NCI-H69 (cell line): ENCODE results near the gene TP53TG3E.
"Not testable (repeated sequence)": the region's sequence is repeated elsewhere in the genome, so short reads cannot be mapped to it uniquely, and the experiment has no call there.

Experiments used
- DNase-seq: peaks from one replicate; lab custom pipeline; 2025; lab: John Stamatoyannopoulos, UW

TP53TG3E gene, protein sequence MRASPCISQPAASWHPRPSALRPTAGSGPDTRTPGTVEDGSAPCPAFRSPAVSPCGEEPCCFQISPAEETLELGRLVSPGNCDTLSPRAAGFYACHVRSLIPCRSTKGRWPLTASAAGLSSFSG

DNA sequence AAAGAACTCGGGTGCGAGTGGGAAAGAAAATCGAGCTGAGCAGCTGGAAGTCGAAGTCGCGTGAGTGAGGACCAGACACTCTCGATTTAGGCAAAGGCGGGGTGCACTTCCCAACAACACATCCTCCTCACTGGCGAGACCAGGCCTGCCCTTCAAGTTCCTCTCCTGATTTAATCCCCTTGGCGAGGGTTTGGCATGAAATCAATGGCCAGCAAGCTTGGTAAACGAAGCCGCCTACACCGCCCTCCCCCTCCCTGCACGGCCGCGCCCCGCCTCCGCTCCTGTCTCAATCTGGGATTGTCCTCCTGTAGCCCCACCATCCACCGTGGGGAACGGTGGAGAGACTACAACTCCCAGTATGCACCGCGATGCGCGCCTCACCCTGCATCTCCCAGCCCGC, at the start of gene TP53TG3E:
Gene TP53TG3E, plus strand, starts transcription at position 301 of the 400 bp plus-strand sequence. Its CDS starts 68 bp downstream, at position 369.
- DNase-seq = not testable (repeated sequence)

DNA sequence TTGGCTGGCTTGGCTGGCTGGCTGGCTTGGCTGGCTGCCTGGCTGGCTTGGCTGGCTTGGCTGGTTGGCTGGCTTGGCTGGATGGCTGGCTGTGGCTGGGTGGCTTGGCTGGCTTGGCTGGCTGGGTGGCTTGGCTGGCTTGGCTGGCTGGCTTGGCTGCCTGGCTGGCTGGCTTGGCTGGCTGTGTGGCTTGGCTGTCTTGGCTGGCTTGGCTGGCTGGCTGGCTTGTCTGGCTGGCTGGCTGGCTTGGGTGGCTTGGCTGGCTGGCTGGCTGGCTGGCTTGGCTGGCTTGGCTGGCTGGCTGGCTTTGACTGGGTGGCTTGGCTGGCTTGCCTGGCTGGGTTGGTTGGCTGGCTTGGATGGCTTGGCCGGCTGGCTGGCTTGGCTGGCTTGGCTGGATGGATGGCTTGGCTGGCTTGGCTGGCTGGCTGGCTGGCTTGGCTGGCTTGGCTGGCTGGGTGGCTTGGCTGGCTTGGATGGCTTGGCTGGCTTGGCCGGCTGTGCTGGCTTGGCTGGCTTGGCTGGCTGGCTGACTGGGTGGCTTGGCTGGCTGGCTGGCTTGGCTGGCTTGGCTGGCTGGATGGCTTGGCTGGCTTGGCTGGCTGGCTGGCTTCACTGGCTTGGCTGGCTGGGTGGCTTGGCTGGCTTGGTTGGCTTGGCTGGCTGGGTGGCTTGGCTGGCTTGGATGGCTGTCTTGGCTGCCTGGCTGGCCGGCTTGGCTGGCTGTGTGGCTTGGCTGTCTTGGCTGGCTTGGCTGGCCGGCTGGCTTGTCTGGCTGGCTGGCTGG, 32.3 kb downstream of the TP53TG3E start:
- DNase-seq = not testable (repeated sequence)

DNA sequence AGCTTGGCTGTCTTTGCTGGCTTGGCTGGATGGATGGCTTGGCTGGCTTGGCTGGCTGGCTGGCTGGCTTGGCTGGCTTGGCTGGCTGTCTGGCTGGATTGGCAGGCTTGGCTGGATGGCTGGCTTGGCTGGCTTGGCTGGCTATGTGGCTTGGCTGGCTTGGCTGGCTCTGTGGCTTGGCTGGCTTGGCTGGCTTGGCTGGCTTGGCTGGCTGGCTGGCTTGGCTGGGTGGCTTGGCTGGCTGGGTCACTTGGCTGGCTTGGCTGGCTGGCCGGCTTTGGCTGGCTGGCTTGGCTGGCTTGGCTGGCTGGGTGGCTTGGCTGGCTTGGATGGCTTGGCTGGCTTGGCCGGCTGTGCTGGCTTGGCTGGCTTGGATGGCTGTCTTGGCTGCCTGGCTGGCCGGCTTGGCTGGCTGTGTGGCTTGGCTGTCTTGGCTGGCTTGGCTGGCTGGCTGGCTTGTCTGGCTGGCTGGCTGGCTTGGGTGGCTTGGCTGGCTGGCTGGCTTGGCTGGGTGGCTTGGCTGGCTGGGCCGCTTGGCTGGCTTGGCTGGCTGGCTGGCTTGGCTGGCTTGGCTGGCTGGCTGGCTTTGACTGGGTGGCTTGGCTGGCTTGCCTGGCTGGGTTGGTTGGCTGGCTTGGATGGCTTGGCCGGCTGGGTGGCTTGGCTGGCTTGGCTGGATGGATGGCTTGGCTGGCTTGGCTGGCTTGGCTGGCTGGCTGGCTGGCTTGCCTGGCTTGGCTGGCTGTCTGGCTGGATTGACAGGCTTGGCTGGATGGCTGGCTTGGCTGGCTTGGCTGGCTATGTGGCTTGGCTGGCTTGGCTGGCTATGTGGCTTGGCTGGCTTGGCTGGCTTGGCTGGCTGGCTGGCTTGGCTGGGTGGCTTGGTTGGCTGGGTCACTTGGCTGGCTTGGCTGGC, 33.8 kb downstream of the TP53TG3E start:
- not testable (repeated sequence) for DNase-seq

DNA sequence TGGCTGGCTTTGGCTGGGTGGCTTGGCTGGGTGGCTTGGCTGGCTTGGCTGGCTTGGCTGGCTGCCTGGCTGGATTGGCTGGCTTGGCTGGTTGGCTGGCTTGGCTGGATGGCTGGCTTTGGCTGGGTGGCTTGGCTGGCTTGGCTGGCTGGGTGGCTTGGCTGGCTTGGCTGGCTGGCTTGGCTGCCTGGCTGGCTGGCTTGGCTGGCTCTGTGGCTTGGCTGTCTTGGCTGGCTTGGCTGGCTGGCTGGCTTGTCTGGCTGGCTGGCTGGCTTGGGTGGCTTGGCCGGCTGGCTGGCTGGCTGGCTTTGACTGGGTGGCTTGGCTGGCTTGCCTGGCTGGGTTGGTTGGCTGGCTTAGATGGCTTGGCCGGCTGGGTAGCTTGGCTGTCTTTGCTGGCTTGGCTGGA, 34.4 kb downstream of the TP53TG3E start:
- DNase-seq = not testable (repeated sequence)

DNA sequence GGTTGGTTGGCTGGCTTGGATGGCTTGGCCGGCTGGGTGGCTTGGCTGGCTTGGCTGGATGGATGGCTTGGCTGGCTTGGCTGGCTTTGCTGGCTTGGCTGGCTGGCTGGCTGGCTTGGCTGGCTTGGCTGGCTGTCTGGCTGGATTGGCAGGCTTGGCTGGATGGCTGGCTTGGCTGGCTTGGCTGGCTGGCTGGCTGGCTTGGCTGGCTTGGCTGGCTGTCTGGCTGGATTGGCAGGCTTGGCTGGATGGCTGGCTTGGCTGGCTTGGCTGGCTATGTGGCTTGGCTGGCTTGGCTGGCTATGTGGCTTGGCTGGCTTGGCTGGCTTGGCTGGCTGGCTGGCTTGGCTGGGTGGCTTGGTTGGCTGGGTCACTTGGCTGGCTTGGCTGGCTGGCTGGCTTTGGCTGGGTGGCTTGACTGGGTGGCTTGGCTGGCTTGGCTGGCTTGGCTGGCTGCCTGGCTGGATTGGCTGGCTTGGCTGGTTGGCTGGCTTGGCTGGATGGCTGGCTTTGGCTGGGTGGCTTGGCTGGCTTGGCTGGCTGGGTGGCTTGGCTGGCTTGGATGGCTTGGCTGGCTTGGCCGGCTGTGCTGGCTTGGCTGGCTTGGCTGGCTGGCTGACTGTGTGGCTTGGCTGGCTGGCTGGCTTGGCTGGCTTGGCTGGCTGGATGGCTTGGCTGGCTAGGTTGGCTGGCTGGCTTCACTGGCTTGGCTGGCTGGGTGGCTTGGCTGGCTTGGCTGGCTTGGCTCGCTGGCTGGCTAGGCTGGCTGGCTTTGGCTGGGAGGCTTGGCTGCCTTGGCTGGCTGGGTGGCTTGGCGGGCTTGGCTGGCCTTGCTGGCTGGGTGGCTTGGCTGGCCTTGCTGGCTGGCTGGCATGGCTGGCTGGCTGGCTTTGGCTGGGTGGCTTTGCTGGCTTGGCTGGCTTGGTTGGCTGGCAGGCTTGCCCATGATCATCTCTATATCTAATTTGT, 35.3 kb downstream of the TP53TG3E start:
- not testable (repeated sequence) for DNase-seq
